HG03457 (cell line): Measurements from ENCODE around the gene RPS21.

Experiments used
- ATAC-seq: cut with Tn5 transposase; IDR thresholded peaks from one replicate; pipeline ENCODE4 v1.9.1; 2021; ENCODE audit warnings: moderate number of reproducible peaks; ENCODE audit not compliant: unreplicated experiment

The RPS21 gene

GRCh38 chr20:62409931-62410745 is 23.2 kb downstream of the RPS21 start:
- ATAC-seq: no peak

- ATAC-seq: no peak
Measured at GRCh38 chr20:62410746-62411478, 24.0 kb downstream of the RPS21 start.

GRCh38 chr20:62411479-62412193 is 24.7 kb downstream of the RPS21 start:
- no peak for ATAC-seq

DNA sequence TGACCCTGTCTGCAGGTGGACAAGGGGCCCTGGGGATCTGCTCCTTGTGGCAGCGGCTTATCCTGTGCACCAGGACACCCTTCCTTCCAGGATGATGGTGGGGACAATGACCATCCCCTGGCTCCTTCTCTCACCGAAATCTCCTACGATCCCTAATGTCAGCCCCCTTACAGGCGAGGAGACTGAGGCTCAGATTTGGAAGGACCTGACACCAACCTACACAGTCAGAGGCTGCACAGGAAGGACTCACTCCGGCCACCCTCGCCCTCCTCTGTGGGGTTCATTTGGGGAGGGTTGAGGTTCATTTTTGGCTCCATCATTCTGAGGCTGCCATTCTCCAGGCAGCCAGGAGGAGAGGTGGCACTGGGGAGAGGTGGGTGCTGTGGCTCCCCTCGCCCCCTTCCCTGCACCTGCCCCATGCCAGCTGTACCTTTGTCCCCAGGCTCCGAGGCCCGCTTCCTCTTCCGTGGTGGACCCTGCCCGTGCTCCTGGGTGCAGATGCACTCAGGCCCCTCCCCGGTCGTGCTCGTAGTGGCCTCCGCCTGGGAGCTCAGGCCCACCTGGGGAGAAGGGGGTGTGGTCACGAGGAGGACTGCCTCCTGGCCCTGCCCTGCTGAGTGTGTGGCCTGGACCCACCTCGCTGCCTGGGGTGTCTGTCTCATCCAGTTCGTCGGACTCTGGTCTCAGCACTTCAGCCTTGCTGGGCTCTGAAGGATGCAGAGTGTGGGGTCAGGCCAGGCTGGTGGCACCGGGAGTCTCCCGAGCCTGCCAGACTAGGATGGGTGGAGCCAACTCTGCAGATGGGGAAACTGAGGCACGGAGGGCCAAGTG is 25.5 kb downstream of the RPS21 start:
- no peak for ATAC-seq

DNA sequence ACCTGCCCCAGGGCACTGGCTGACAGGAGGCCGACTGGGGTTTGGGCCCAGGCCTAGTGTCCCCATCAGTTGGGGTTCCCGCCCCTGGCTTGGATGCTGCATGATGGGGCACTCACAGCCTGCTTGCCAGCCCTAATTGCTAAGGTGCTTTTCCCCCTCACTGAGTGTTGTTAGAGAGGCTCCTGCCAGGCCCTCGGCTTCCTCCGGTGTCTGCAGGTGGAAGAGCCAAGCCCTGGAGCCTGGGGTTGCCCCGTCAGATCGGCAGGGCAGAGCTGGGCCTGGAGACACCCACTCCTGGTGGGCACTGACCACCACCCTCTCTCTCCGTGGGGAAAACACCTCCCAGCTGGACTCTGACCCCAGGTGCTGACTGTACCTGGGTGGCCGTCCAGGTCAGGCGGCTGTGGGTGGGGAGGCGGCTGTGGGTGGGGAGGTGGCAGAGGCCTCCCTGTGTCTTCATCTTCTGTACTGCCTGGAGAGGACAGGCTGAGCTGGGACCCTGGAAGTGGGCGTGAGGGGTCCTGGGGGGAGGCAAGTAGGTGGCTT is 26.2 kb downstream of the RPS21 start:
- ATAC-seq: no peak

GRCh38 chr20:62413896-62414481 is 27.1 kb downstream of the RPS21 start:
- ATAC-seq: no peak

DNA sequence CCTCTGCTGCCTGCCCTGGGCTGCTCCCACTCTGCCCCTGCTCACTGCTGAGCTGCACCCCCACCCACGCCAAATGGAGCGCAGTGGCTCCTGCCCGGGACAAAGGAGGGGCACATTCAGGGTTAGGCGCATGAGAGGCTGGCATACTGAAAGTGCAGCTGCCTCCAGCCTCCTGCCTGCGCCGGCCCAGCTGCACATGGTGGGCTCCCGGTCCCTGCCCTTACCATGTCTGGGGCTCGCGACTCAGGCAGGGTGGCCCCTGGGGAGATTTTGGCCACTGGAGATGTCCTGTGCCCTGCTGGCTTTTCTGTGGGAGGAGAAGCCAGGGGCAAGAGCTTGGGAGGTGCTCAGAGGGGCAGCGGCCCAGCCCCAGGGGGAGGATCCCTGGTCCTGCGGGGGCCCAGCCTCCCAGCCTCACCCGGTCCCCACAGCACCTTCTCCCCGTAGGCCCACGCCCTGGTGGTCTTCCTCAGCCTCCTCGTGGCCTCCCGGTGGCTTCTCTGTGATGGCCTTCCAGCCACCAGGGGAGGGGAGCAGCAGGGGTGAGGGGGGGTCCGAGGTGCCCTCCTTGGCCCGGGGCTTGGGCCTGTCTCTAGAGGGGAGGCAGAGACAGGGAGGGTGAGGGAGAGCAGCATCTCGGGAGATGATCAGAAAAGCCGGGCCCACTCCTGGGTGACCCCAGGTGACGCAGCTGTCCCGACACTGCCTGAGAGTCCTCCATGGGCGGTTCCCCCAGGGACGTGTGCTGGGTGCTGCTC is 28.6 kb downstream of the RPS21 start:
- no peak for ATAC-seq

DNA sequence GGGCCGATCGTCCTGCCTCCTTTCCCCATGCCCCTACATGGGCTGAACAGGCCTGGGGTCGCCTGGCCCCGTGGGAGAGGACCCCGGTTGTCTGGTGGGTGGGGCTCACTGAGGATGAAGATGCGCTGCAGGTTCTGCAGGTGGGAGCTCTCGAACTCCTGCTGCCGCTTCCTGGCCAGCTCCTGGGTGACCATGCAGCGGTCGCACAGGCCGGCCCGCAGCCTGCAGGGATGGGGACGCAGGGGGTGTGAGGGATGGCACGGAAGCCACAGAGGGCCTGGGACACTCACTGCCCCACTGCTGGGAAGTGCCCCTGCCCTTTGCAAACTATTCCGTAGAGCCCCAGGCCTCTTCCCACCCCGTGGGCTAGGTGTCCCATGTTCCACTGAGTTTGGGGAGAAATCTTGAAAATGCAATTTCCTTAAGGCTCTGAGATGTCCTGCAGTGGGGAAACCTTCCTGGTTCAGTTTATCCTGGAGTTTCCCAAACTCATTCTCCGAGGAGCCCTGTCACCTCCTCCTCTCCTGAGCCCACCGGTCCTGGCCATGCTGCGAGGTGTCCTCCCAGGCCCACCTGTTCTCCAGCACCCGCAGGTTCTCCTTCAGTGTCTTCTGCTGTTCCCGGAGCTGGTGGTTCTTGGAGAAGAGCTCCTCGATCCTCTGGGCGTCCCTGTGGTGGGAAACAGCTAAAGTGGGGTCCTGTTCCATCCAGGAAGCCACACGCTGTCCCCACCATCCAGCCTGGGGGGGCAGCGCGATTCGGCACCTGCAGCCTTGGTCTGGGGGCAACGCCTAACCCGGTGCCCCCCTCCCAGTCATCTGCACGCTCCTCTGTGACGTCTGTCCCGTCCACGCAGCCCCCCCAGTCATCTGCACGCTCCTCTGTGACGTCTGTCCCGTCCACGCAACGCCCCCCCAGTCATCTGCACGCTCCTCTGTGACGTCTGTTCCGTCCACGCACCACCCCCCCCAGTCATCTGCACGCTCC is 30.0 kb downstream of the RPS21 start:
- ATAC-seq: no peak

DNA sequence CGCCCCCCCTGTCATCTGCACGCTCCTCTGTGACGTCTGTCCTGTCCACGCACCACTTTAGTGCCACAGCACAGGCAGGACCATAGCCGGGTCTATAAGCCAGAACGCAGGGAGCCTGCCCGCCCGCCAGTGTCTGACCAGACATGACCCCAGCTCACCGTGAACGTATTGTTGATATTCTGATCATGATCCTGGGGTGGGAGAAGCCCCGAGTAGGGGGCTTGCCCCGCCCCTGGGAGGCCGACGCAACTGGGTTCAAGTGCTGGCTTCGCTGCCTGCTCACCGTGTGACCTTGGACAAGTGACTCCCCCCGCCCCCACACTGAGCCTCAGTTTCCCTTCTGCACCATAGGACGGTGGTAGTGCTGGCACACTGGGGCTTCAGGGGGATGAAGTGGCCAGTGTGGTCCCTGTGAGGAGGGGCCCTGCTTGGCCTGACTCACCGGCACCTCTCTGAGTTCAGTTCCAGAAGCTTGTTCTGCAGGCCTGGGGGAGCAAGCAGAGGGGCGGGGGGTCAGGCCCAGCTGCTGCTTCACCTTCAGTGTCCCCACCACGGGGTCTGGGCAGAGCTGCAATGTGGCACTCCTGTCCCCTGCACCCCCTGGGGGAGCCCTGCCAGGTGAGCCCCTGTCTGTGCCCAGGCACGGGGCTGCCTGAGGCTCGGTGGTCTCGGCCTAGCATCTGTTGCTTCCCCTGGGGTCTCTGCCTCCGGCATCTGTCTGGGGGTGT is 31.2 kb downstream of the RPS21 start:
- no peak for ATAC-seq

DNA sequence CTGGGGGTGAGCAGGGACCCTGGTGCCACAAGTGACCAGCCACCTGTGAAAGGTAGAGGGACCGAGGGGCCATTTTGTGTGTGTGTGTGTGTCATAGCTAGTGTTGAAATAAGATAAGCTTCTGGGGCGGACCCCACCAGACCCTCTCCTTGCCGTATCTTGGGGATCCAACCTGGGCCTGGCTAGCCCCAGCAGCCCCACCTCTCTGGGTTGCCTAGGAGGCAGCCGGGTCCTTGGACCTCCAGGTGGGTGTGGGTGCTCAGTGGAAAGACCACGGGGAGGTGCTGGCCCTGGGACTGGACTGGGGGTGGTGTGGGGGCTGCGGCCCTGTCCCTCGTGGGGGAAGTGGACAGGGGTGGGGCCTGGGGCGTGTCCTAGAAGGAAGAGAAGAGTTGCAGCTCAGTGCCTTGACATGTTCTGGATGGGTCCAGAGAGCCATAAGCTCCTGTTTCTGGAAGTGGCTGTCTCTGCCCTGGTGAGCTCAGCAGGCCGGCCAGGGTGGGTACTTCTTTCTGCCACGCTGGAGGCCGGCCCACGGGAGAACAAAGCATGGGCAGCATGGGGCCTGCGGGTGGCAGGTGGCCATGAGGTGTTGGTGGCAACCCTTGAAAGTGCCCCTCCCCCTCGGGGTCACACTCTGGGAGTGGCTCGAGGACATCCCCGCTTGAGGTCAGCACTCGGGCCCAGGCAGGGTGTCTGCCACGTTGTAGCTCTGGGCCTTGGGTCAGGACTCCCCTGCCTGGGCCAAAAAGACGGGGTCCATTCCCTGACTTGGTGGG is 32.0 kb downstream of the RPS21 start:
- ATAC-seq: no peak

DNA sequence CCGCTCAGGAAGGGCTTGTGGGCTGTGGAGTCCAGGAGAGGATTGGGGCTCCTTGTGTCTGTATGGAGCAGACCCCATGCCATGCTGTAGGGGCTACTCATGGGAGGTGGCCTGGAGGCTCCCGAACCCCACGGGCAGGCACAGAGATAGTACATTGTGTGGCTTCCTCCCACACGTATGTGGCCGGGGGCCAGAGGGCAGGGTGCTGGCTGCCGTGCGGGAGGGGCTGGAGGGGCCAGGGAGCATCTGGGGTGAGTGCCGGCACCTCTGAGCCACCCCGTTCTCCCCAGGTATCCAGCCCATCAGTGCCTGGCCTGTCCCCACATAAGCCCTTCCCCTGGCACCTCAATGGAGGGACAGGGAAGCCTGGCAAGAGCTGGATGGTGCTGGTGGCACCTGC is 32.9 kb downstream of the RPS21 start:
- no peak for ATAC-seq

- ATAC-seq: no peak
Measured at GRCh38 chr20:62420846-62421715, 34.2 kb downstream of the RPS21 start.

GRCh38 chr20:62421716-62421990 is 34.8 kb downstream of the RPS21 start:
- no peak for ATAC-seq

DNA sequence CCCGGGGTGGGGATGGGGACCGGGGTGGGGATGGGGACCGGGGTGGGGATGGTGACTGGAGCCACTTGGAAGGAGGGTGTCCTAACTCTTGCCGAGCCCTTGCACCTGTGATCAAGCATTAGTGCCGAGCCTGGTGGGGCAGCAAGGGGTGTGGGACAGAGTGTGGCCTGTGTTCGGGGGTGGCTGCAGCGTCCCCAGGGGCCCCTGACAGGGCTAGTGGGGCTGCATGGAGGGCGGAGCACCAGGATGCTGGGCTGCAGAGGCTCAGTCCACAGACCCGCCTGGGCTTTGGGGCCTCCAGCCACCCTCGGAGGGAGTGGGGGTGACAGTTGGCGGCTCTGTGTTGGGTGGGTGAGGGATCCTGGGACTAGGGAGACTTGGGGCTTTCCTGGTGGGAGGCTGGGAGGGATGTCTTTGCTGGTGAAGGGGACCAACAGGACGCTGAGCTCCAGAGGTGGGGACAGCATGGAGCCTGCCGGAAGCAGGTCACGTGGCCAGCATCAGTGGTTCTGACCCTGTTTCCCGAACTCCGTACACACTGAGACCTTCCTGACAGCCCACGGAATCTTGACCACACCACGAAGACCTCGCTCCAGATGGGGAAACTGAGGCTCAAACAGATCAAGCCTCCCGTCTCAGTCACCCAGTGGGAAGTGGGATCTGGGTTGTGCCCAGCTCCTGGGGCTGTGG is 35.9 kb downstream of the RPS21 start:
- ATAC-seq: no peak

DNA sequence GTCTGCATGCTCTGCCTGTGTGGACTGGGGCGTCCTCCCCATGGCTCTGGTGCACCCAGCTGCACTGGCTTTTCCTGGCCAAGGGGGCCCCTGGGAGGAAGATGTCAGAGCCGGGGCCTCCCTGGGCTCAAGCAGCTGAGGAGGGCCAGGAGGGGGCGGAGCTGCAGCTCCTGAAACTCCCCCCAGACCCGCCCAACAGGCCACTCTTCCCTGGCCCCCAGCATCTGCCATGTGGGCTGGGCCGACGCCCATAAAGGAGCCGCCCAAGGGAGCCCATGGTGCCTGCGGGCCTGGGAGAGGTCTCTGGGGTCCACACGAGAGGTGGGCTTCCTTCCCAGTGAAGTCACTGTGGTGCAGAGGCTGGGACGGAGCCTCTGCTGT is 36.4 kb downstream of the RPS21 start:
- no peak for ATAC-seq
